Islet precursor cell (in vitro differentiated cells): ENCODE results near the gene PHLDA2.

Source experiments
- DNase-seq: peaks from one replicate; pipeline ENCODE4 v3.0.0-alpha.2; 2018

The PHLDA2 gene

DNA sequence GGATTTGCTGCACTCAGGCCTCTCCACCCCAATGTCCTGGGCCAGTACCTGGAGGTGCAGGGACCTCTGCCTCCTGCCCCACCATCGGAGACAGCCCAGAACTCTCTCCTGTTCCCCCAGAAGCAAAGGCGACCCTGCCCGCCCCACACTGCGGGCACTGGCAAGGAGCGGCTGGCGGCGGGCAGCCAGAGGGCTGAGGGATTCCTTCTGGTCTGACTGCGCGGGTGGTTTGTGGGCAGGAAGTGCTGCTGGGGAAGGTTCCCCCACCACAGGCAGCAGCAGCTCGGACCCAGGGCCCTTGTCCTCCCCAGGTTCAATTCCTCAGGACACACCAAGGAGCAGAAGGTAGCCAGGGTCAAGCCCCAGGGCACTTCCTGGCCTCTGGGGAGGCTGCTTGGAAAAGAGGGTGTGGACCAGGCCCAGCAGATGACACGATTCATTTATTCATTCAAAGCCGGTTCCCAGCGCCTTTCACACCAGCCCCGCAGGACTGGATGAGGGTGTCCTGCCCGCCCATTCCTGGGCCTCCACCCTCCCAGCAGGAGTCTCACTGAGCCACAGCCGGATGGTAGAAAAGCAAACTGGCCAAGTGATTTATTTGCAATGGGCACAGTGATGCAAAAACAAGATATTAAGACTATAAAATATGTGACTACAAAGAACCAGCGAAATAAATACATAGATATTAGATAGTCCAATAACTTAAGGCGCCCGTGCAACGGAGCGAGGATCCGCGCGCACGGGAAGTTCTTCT is 1.2 kb downstream of the PHLDA2 start:
- DNase-seq = no peak

DNA sequence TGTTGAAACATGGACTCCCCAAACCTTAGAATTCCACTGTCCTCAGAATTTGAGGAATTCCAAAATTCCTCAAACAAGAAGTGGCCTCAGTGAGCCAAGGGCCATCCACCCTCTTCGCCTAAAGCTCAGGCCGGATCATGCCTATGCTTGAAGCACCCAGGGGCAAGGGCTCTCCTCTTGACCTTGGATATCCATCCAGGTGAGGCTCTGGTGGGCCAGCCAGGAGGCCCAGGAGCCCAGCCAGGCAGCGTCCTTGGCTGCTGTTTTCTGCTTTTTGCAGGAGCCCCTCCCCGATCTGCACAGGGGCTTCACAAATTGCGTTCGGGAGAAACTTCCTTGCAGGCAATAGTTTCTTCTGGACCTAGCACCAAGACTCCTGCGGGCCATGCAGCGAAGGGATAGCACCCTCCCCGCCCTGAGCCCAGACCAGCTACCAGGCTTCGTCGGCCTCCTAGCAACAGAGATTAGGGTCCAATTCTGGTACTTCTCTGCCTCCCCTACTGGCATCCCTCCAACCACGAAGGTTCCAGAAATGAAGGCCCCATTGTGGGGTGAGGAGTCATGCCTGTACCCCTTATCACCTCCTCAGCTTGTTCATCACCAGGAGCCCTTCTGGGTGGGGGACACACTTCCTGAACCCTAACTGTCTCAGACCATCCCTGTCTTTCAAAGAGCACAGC is 2.0 kb downstream of the PHLDA2 start:
- DNase-seq = no peak

GRCh38 chr11:2926611-2927051 is 2.6 kb downstream of the PHLDA2 start:
- DNase-seq = no peak

DNA sequence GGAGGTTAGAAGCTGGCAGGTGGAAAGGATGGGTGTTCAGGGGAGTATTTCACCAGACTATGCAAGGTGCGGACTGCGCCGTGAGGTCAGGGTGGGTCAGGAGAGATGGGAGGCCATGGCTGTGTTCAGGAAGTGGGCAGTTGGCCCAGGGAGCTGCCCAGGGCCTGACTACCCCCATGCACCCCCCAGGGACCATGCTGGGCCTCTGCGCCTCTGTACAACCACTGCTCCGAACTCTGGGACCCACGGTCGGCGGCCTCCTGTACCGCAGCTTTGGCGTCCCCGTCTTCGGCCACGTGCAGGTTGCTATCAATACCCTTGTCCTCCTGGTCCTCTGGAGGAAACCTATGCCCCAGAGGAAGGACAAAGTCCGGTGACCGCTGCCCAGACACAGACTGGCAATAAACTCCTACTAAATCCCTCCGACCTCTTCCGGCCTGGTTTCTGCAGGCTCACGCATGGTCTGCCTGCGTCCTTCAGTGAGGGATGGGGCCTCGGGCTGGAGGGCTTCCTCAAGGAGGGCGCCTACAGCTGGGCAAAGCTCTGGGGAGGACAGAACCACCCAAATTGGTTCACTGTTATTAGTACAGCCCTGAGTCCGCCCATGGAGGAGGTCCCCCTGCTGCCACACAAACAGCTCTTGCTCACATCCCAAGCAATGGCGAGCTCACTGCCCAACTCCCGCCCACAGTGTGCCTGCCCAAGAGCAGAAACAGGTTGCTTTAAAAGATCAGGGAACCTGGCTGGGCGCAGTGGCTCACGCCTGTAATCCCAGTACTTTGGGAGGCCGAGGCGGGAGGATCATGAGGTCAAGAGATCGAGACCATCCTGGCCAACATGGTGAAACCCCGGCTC is 4.2 kb downstream of the PHLDA2 start:
- DNase-seq = no peak

DNA sequence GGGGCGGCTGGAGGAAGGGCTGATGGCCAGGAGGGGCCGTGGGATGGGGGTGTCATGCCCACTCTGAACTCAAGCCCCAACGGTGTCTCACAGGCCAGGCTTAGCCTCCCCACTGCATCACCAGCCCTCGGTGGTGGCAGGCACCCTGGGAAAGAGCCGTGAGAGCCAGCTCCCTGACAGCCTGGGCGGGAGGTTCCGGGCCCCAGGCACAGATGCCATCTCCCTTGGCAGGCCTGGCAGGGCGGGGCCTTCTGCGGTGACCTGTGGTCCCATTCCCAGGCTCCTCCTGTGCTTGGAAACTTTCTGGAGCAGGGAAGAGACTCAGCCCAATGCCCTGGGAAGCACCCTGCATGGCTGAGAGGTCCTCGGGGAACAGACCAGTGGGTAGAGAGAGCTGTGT is 4.8 kb downstream of the PHLDA2 start:
- DNase-seq = no peak

- DNase-seq = no peak
Measured at GRCh38 chr11:2923446-2924375, 5.5 kb downstream of the PHLDA2 start.

GRCh38 chr11:2922655-2923054 is 6.6 kb downstream of the PHLDA2 start:
- no peak for DNase-seq

DNA sequence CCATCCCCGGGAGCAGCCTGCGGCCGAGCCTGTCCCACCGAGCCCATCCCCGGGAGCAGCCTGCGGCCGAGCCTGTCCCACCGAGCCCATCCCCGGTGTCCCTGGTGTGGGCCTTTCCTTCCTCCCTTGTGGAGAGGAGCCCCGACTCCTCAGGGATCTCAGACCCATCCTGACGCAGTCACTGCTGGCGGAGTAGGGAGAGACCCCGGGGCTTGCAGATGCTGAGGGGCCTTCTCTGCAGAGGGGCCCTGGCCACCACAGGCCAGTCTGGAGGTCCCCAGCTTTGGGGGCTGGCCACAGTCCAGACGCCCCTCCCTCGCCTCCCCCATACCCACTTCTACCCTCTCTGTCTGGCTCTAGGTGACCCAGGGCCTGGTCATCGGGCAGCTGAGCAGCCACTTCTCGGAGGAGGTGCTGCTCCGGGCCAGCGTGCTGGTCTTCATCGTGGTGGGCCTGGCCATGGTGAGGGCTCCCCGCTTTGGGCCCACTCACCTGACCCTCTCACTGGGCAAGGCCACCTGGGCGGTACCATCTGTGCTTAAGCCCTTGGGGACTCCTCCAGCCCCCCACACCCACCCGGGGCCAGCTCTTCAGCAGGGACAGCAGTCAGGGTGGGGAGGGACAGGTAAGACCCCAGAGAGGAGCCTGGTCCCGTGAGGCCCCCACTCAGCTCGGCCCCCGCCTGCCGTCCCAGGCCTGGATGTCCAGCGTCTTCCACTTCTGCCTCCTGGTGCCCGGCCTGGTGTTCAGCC is 7.3 kb downstream of the PHLDA2 start:
- DNase-seq = no peak

DNA sequence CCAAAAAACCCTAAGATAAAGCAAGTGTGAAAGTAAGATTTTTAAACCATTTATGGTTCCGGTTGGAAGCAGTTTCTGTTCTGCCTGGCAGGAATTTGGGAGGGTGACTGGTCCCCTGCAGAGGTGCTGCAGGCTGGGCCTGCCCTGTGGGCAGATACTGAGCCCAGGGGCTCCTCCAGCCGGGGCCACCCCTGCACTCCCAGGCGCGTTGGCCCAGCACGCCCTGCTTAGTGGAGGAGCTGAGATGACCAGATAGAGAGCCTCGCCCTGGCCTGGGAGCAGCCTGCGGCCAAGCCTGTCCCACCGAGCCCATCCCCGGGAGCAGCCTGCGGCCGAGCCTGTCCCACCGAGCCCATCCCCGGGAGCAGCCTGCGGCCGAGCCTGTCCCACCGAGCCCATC is 8.0 kb downstream of the PHLDA2 start:
- DNase-seq = no peak

DNA sequence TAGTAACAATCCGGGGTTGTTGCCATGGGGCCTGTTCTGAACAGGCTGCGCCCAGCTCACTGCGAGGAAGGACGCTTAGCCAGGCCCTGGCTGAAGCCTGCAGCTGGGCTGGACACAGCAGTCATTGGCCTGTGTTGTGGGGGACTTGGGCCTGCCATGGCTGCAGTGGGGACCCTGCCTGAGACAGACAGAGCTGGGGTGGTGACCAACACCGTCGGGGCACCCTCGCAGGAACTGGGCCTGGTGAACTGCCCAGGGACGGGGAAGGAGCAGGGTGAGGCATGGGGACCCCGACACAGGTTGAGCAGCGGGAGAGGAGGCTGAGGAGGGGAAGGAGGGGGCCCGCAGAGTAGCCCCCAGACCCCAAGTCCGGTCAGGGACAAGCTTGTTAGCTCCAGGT is 8.9 kb downstream of the PHLDA2 start:
- no peak for DNase-seq

DNA sequence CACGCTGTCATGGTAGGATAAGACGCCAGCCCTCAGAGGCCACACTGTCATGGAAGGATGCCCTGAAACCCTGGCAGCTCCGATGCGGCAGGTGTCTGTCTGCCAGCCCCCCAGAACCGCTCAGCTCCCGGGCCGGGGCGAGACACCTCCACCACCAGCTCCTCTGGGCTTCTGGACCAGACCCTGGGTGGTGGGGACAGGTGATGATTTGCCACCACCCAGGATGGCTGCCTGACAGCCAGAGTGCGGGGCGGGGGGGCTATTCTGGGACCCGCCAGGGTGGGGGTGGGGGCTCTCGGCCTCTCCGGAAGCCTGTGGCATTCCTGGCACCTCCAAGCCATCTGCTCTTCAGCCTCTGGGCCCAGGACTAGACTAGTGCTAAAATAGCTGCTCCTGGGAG is 9.4 kb downstream of the PHLDA2 start:
- no peak for DNase-seq

DNA sequence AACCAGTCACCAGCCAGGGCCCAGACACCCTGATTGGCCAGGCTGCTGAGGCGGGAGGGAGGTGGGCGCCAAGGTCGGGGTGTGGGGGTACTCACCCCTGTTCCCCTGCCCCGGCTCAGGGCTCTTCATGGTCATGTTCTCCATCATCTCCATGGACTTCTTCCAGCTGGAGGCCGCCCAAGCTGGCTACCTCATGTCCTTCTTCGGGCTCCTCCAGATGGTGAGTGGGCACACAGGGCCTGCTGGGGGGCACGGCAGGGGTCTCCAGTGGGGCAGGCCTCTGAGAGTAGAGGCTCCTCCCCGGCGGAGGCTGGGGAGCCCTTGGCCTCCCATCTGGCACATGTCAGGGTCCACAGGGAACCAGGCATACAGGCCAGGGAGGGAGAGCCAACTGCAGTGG is 10.0 kb downstream of the PHLDA2 start:
- no peak for DNase-seq

- no peak for DNase-seq
Measured at GRCh38 chr11:2917842-2918490, 11.3 kb downstream of the PHLDA2 start.

DNA sequence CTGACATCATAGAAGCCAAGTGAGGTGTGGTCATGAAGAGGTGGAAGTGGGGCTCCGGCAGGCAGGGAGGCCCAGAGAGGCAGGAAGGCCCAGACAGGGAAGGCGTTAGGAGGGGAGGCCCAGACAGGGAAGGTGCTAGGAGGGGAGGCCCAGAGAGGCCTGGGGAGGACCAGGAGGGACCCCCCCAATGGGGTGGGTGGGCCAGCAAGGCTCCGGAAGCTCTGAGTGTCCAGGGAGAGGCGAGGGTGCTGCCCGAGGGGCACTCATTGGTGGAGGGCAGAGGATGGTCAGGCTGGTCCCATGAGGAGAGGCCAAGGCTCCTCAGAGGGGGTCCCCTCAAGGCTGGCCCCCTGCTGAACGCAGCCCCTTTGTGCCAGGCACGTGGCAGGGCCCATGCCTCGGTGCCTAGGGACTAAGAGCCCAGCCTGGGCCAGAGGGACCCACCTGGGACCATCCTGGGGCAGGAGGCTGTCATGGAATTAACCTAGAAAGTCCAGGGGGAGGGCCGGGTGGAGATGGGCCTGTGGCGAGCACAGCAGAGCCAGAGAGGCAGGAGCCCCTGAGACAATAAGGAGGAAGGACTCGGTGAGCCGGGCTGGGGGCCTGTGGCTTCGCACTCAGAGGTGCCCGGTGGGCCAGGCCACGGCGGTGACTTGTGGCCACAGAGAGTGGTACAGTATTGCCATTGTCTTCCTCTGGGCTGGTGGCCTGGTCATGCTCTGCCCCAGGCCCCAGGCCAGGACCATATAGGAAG is 12.2 kb downstream of the PHLDA2 start:
- DNase-seq = no peak

- DNase-seq = no peak
Measured at GRCh38 chr11:2916114-2916891, 12.9 kb downstream of the PHLDA2 start.

DNA sequence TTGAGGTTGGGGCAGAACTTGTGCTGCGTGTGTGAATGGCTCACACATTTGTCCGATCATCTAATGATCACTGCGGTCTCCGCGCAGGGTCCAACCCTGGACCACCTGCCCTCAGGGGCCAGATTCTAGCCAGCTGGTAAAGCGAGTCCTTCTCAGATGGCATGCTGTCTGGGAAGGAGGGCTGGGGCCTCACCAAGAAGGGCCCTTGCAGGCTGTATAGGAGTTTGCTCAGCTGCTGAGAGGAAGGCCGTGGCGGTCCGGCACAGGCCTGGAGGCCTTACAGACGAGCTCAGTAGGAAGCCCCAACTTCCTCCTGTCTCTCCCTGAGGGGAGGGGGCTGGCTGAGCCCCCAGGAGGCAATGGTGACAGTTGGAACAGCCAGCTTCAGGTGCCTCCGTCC is 13.7 kb downstream of the PHLDA2 start:
- DNase-seq = no peak

DNA sequence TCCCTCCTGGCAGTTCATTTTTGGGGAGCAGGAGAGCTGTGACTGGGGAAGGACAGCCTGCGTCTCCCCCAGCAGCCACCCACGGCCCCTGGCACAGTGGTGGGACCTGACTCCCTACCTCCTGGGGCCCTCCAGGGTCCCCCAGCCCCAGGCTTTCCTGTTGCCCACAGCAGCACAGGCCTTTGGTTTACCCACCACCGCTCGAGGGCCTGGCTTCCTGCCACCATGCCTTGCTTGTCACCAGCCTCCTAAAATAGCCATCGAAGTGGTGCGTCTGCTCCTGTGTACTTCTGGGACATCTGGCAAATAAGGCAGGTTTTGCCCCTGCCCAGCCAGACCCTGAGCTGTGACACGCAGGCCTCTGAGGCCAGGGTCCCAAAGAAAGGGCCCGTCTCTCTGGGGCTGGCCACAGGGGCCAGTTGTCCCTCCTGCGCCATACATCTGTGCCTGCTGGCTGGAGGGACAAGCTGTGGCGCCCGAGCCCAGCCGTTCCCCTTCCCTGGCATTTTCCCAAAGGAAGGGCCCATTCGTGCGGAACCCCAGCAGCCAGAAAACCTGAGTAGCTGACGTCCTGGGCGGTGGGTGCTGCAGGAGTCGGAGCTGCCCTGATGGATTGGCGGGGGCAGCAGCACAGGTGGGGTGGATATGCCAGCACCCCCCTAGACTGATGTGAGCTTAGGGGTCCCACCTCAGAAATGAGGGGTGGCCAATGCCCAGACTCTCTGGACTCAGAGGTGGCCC is 14.6 kb downstream of the PHLDA2 start:
- DNase-seq = no peak

GRCh38 chr11:2913776-2914175 is 15.4 kb downstream of the PHLDA2 start:
- DNase-seq = no peak

DNA sequence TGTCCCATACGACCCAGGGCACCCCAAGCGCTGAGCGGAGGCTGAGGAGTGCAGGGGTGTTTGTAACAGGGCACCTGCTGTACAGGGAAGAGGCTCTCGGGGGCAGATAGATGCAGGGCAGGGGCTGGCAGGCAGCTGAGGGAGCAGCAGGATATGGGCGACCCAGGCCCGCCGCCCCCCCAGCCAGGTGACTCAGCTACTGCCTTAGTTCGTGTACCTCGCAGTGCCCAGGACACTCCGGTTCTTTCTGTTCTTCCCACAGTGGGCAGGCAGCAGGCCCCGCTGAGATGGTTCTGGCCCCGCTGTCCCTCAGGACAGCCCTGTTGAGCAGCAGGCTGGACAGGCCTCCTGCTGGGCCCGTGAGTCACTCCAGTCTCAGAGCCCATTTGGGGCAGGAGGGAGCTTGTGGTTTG is 16.2 kb downstream of the PHLDA2 start:
- DNase-seq = peak; percentile 86
